ENCODE data around the gene SLC24A3.
"Not testable (repeated sequence)": the region's sequence is repeated elsewhere in the genome, so short reads cannot be mapped to it uniquely, and the experiment has no call there.

DNA sequence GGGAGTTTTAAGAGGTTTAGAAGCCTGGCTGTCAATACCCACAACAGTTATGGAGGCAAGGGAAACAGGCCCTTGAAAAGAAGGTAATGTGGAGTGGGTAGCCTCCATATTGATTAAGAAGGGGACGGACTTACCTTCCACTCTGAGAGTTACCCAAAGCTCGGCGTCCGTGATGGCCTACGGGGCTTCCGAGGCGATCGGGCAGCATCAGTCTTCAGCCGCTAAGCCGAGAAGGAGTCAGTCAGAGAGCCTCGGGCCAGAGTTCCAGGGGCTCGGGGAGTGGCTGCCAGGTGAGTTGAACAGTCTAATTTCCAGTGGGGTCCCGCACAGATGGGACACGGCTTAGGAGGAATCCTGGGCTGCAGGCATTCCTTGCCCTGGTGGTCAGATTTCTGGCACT lies 541.8 kb downstream of the SLC24A3 start:
- TF ChIP-seq BACH2 (CRISPR knock-in tag; IDR thresholded peaks at IDR 0.05; ENCODE audit: borderline replicate concordance); RARB (CRISPR knock-in tag; IDR thresholded peaks at IDR 0.05): not testable (repeated sequence)
